ES-I3 (cell line): ENCODE data around the gene PADI1.
"Not testable (repeated sequence)": the region's sequence is repeated elsewhere in the genome, so short reads cannot be mapped to it uniquely, and the experiment has no call there.

Experiments
- H3K36me3 ChIP-seq: 2 replicates; pipeline ENCODE4 v1.6.1; 2013; ENCODE audit warnings: mild to moderate bottlenecking, low read length, control low read depth, moderate library complexity; ENCODE audit not compliant: insufficient read depth
- H3K4me1 ChIP-seq: 2 replicates; pipeline ENCODE4 v1.6.1; 2013; ENCODE audit warnings: mild to moderate bottlenecking, control low read depth, low read length; ENCODE audit not compliant: insufficient read depth
- H3K9ac ChIP-seq: 2 replicates; pipeline ENCODE4 v1.6.1; 2013; ENCODE audit warnings: low read depth, mild to moderate bottlenecking, low read length, moderate library complexity
- H3K9me3 ChIP-seq: 2 replicates; pipeline ENCODE4 v1.6.1; 2013; ENCODE audit warnings: mild to moderate bottlenecking, low read length, moderate library complexity; ENCODE audit not compliant: control insufficient read depth, insufficient read depth

PADI1 gene

DNA sequence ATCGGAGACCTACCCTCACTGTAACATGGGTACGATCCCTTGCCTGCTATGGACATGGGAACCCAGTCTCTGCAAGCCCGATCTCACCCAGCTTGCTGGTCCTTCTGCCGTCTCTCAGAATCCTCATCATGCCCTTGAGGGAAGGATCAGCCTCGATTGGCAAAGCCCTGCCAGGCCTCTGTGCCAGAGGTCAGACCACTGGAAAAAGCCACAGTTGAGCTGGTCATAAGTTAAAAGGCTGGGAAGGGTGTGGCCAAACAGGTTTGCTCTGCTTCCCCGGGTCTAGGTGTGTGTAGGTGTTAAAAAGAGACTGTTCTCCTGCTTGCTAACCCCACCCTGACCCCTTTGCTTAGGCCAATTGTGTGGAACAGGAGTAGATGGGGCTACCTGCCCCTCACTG lies 24.5 kb downstream of the PADI1 start:
- Histone ChIP-seq H3K4me1 (no peaks in the 10 kb centered on the region), H3K9me3 (no peaks in the 10 kb centered on the region; the same call in 1 of the 2 replicates), H3K9ac (no peak overlapping the region), H3K36me3 (no peaks in the 10 kb centered on the region)

DNA sequence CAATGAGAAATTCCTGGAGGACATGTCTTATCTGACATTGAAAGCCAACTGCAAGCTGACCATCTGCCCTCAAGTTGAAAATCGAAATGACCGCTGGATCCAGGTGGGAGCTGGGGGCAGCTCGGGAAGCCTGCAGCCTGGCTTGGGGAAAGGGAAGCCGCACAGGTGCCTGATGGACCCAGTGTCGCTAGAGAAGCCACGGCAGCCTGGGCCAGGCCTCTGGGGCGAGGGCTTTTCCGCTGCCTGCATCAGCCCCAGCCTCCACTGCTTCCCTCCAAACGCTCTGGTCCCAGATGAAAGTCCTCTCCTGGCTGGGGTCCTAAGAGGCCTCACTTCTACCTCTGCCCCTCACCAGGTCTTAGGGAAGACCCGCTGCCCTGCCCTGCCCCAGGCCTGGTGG lies 25.2 kb downstream of the PADI1 start:
- H3K9ac ChIP-seq: no peak overlapping the region
- H3K9me3 ChIP-seq: no peaks in the 10 kb centered on the region; the same call in 1 of the 2 replicates
- H3K4me1 ChIP-seq: no peaks in the 10 kb centered on the region
- no peaks in the 10 kb centered on the region for H3K36me3 ChIP-seq

DNA sequence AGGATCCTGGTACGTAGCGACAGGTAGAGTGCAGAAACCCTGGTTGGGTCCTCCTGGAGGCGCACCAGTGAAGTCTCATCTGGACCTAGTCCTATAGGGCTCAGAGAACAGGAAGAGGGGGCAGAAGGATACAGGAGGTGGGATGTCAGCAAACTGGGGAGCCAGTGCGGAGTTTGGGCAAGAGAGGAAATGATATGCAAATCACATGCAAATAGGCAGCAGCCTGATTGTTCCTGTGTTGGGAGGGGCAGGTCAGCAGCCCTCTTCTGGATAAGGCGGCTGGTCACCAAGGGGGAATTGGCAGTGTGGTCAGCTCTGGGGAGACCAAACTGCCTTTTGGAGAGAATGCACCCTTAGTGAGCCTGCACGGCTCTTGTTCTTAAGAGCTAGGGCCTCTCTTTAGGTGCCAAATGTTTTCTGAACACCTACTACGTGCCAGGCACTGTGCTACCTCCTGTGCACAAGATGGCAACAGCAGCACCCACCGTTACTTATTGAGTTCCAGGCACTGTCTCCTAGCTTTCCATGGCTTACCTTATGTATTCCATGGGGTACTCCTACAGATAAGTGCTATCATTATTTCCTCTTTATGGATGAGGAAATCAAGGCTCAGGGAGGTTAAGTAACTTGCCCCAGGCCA lies 25.9 kb downstream of the PADI1 start:
- H3K9ac ChIP-seq: no peak overlapping the region
- no peaks in the 10 kb centered on the region for H3K36me3 ChIP-seq
- H3K4me1 ChIP-seq: no peaks in the 10 kb centered on the region
- no peaks in the 10 kb centered on the region for H3K9me3 ChIP-seq

DNA sequence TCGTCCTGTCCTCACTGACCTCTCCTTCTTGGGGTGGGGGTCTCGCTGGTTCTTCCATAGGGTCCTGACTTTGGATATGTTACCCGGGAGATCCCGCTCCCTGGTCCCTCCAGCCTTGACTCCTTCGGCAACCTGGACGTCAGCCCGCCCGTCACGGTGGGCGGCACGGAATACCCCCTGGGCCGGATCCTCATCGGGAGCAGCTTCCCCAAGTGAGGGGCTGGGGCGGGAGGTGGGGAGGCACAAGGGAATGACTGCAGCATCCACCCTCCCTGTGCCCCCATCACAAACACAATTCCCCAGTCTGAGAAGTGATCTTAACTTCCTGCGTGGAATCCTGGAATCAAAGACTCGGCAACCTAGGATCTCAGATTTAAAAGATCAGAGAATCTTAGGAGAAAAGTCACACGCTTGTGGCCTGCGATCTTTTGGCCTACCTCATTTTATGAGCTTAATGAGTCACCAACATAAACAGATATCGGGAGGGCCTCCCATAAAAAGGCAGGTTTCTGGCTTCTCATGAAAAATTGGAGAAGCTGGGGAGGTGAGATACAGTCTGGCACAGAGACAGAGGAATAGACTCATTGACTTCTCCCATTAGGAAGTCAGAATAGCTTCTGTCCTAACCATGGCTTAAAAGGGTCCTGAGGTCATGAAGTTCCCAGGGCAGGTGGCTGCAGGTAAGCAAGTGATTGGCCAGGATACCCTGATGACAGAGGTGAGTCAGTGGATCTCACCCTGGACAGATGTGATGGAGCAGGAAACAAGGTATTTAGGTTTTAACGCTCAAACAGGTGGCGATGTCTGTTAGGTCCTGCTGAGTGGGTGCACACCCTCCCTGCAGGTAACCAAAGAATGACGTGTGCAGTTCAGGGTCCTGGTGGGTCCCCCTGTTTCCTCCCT lies 28.1 kb downstream of the PADI1 start:
- no peaks in the 10 kb centered on the region for H3K4me1 ChIP-seq
- no peaks in the 10 kb centered on the region for H3K9me3 ChIP-seq
- no peak overlapping the region for H3K9ac ChIP-seq

DNA sequence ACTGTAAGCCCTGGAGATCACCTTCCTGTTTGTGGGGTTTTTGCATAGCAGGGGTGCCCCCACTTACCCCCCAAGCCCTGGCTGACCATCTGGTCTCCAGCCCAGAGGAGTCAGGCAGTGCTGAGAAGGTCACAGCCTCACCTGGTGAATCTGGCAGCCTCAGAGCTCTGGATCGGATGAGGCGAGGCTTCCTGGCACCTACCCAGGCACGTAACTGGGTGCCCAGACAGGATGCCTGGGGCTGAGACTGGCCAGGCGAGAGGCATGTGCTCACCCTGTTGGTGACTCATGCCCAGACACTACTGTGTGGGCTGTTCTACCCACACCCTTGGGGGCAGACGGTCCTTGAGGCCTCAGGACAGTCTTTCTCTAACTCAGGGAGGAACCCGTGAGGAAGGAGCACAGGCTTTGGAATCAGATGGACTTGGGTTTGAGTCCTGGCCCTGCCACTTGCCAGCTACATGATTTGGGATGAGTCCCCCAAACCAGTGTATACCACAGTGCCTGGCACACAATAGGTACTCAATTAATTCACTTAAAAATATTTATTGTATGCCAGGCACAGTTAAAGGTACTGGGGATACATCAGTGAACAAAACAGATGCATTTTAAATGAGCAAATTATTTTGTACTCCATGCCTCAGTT lies 28.9 kb downstream of the PADI1 start:
- no peak overlapping the region for H3K9ac ChIP-seq
- H3K9me3 ChIP-seq: no peaks in the 10 kb centered on the region
- H3K36me3 ChIP-seq: no peaks in the 10 kb centered on the region
- H3K4me1 ChIP-seq: no peaks in the 10 kb centered on the region

More for the DNA sequence above, 28.1 kb downstream of the PADI1 start:
- no peaks in the 10 kb centered on the region for H3K36me3 ChIP-seq

DNA sequence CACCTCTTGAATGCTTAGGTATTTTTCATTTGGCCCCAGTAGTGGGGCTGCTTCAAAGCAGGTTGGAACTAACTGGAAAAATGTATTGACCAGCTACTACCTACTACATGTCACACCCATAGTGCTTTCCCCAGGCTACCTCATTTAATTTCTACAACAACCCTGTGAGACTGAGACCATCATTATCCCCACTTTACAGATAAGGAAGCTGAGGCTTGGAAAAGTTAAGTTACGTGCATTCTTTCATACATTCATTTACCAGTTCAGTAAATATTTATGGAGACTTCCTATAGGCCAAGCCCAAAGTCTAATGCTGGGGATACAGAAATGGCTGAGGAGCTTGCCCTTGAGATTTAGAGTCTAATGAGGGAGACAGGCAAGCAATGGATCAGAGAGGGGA lies 29.5 kb downstream of the PADI1 start:
- no peaks in the 10 kb centered on the region for H3K9me3 ChIP-seq
- H3K4me1 ChIP-seq: no peaks in the 10 kb centered on the region
- no peak overlapping the region for H3K9ac ChIP-seq
- H3K36me3 ChIP-seq: no peaks in the 10 kb centered on the region

DNA sequence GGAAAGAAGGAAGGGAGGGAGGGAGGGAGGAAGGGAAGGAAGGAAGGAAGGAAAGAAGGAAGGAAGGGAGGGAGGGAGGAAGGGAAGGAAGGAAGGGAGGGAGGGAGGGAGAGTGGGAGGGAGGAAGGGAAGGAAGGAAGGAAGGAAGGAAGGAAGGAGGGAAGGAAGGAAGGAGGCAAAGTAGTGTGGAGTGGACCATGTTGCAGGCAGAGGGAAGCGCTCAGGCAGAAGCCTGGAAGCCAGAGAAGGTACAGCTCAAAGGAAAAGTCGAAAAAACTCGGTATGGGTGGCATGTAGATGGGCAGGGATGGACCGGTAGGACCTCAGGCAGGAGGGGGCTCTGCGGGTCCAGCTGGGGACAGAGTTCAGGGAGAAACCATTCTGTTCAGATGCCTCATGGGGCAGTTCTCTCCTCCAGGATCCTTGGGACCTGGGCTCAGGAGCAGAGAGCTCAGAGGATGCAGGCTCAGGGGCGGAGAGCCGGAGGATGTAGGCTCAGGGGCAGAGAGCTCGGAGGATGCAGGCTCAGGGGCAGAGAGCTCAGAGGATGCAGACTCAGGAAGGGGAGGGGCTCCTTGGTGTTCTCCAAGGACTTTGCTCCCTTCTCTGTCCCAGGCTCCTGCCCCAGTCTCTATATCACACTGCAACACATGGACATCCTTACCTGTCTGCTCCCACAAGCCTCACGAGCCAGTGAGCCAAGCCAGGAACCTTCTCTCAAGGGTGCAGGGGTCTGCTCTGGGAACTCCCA lies 30.4 kb downstream of the PADI1 start:
- Histone ChIP-seq H3K9ac (no peak overlapping the region), H3K36me3 (no peaks in the 10 kb centered on the region), H3K4me1 (no peaks in the 10 kb centered on the region)

DNA sequence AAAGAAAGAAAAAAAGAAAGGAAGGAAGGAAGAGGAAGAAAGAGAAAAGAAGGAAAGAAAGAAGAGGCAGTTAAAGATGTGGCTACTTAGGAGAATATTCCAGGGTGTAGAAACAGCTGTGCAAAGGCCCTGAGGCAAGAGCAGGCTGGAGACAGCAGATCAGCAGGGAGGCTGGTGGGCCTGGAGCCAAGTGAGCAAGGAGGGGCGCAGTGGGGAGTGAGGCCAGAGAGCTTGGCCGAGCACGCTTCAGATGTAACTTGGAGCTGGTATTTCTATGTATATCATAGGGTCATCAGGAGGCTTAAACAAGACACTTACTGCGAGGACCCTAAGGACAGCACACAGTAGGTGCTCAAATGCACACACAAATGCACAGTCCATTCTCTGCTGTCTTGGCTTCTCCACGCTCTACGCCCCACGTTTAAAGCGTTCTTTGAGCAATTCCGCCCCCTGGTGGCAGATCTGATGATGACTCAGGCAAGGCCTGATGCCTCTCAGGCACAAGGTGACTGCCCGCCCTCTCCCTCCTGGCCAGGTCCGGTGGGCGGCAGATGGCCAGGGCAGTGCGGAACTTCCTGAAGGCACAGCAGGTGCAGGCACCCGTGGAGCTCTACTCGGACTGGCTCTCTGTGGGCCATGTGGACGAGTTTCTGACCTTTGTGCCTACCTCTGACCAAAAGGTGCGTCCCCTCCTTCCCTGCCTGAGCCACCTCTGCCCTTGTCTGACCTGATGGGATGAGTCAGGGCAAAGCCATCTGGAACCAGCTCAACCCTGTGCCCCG lies 32.0 kb downstream of the PADI1 start:
- Histone ChIP-seq H3K9me3 (no peaks in the 10 kb centered on the region), H3K36me3 (no peaks in the 10 kb centered on the region), H3K9ac (no peak overlapping the region), H3K4me1 (no peaks in the 10 kb centered on the region)

More for the DNA sequence above, 30.4 kb downstream of the PADI1 start:
- no peaks in the 10 kb centered on the region for H3K9me3 ChIP-seq

DNA sequence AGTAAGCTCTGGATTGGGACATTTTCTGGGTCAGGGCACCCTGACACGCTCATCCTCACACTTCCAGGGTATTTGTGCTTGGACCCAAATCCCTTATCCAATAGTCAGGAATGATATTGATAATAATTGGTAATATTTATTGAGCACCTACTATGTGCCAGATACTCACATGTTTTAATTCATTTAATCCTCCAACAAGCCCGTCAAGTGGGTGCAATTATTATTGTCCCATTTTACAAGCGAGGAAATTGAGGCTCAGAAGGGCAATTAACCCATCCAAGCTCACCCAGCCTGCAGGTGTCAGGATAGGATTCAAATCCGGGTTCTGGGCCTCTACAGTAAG lies 32.6 kb downstream of the PADI1 start:
- Histone ChIP-seq H3K4me1 (no peaks in the 10 kb centered on the region), H3K36me3 (no peaks in the 10 kb centered on the region), H3K9me3 (no peaks in the 10 kb centered on the region), H3K9ac (no peak overlapping the region)

DNA sequence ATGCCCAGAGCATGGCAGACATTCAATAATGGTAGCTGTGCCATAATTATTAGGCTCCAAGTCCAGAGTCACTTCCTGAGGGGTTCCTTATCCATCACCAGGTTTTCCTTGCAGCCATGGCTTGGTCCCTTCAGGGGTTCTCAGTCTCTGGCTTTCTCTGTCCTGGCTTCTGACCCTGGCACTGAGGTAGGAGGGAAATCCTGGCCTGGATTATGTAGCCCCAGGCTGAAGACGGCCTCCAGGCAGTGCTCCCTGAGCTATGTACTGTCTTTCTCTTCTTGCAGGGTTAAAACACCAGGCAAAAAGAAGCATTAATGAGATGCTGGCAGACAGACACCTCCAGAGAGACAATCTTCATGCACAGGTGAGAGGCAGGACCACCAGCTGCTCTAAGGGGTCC lies 34.5 kb downstream of the PADI1 start:
- no peaks in the 10 kb centered on the region for H3K4me1 ChIP-seq
- H3K9me3 ChIP-seq: no peaks in the 10 kb centered on the region
- H3K36me3 ChIP-seq: no peaks in the 10 kb centered on the region
- H3K9ac ChIP-seq: no peak overlapping the region

DNA sequence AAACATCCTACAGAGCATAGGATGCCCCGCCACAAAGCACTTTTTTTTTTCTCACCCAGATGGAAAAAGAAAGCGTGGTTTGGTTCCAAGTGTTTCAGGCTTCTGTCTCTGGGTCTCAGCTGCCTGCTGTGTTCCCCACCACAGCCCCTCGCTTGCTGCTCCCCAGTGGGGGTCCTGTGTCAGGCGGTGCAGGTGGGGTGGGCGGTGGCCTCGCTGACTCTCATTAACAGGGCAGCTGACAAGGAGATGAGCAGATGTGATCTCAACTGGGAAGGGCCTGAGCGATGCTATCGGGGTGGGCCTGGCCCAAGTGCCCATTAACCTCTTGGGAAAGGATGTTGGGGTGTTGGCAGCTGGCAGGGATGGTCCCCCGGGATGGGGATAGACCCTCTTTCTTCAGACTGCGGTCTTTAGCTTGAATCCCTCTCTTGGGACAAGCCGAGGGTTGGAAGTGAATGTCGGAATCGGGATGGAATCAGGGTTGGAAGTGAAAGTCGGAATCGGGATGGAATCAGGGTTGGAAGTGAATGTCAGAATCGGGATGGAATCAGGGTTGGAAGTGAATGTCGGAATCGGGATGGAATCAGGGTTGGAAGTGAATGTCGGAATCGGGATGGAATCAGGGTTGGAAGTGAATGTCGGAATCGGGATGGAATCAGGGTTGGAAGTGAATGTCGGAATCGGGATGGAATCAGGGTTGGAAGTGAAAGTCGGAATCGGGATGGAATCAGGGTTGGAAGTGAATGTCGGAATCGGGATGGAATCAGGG lies 36.3 kb downstream of the PADI1 start:
- H3K36me3 ChIP-seq, H3K9me3 ChIP-seq, H3K4me1 ChIP-seq, H3K9ac ChIP-seq: not testable (repeated sequence)

DNA sequence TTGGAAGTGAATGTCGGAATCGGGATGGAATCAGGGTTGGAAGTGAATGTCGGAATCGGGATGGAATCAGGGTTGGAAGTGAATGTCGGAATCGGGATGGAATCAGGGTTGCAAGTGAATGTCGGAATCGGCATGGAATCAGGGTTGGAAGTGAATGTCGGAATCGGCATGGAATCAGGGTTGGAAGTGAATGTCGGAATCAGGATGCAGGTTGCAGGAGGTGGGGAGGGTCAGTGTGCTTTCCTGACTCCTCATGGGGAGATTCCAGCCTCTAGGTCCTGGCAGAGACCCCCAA lies 36.8 kb downstream of the PADI1 start:
- not testable (repeated sequence) for H3K9me3 ChIP-seq, H3K9ac ChIP-seq, H3K36me3 ChIP-seq, H3K4me1 ChIP-seq

DNA sequence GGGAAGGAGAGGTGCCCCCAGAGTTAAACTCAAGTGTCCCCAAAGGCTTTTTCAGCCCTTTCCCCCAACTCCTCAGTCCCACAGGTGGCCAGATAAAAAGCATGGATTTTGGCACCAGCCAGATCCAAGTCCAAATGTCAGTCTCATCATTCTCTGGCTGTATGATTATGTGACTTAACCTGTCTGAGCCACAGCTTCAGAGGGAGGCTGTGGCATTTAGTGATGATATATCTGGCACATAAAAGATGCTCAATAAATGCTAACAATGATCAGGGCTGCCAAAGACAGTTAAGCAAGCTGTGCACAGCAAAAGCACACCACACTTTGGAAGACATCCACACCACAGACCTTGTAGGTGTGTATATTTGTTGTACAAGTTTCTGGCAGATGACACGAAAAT lies 38.3 kb downstream of the PADI1 start:
- Histone ChIP-seq H3K9ac (no peak overlapping the region), H3K9me3 (no peaks in the 10 kb centered on the region), H3K36me3 (no peaks in the 10 kb centered on the region), H3K4me1 (no peaks in the 10 kb centered on the region; the same call in 1 of the 2 replicates)
